NT2/D1 (cell line): Measurements from ENCODE around the gene UBR4.

ENCODE experiments used
- YY1 ChIP-seq: IDR thresholded peaks from 2 replicates; pipeline ENCODE4 v1.6.1; 2011; ENCODE audit not compliant: insufficient read length, insufficient read depth
- ZNF274 ChIP-seq: IDR thresholded peaks from 2 replicates; pipeline ENCODE4 v1.6.1; 2011; ENCODE audit warnings: mild to moderate bottlenecking, low read depth, low read length

- no peak for TF ChIP-seq YY1
- TF ChIP-seq ZNF274: no peak
These were observed 90.0 kb downstream of the UBR4 start for GRCh38 chr1:19120070-19120469.
